Colonic mucosa (tissue), 4 donors: ENCODE data around the gene GNAZ. TPM values are rescaled to one million over a fixed set of nuclear protein-coding genes. Genes with fewer than 3 reads are reported as not detected.

Experiments
- DNase-seq: peaks from one replicate; pipeline ENCODE4 v3.0.0-alpha.2; 2020
- H3K27ac ChIP-seq: fragments of 200-600 bp; one replicate; pipeline ENCODE4 v1.8.0; 2021
- H3K27me3 ChIP-seq: fragments of 200-600 bp; one replicate; pipeline ENCODE4 v1.8.0; 2021
- H3K36me3 ChIP-seq: fragments of 200-600 bp; one replicate; pipeline ENCODE4 v1.8.0; 2021
- H3K4me1 ChIP-seq: fragments of 200-600 bp; one replicate; pipeline ENCODE4 v1.8.0; 2021; ENCODE audit warnings: mild to moderate bottlenecking
- H3K4me3 ChIP-seq: fragments of 200-600 bp; one replicate; pipeline ENCODE4 v1.8.0; 2021
- H3K9ac ChIP-seq, 2 donors: one replicate each; pipeline ENCODE4 v1.7.0; 2013; ENCODE audit warnings: control low read depth in 2 of 2, low read depth in 2 of 2, low read length in 2 of 2
- H3K9me3 ChIP-seq: fragments of 200-600 bp; one replicate; pipeline ENCODE4 v1.8.0; 2021
- CTCF ChIP-seq: fragments of 200-600 bp; IDR thresholded peaks from one replicate; pipeline ENCODE4 v1.8.0; 2022; ENCODE audit warnings: antibody characterized with exemption, mild to moderate bottlenecking
- intact Hi-C: fragments of 100-400 bp; cut with DNase I; formaldehyde crosslinking; loops from one replicate; pipeline ENCODE4 v1.14.1; 2022
- total RNA-seq, 2 donors: library from RNA; stranded (reverse); fragmentation: NEBNext Ultra II Directional in 1 of 2; extraction: Animal tissue kit (Norgen Biotek cat#: 25700) in 1 of 2; gene quantifications; one replicate each; pipeline ENCODE4 v1.2.1, GENCODE V29; 2021
- donor health status: healthy.
- donor health status: DM: no; HTN: no; CAD: no.
- donor health status: DM: no; HTN: no; CAD: no.

GNAZ gene
- total RNA-seq, 2 donors from 2014 or later, result 1.2 to 2.5 TPM

DNA sequence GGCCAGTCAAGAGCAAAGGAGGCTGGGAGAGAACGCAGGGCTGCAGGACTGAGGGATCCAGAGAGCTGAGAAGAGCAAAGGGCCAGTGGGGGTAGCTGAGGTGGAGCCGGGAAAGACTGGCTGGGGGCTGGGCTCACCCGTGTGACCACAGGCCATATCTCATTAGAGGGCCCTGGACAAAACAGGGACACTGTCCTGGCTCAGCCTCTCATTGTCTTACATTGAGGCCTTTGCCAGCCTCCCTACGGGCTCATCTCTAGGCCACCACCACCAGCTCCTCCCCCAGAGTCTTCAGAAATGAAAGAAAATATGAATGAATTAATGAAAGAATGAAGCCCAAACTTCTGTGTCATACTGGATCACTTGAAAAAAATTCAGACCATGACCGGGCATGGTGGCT is 84.1 kb downstream of the GNAZ start:
- H3K4me1 ChIP-seq, result no peaks in the 10 kb centered on the region
- no peaks in the 10 kb centered on the region for H3K36me3 ChIP-seq
- H3K9me3 ChIP-seq, result no peaks in the 10 kb centered on the region
- no peak for DNase-seq
- H3K27me3 ChIP-seq, result no peaks in the 10 kb centered on the region
- H3K4me3 ChIP-seq, result no peak overlapping the region
- intact Hi-C loops, result no loop called here
- H3K9ac ChIP-seq, result no peak overlapping the region
- no peak overlapping the region for H3K27ac ChIP-seq
- TF ChIP-seq CTCF, result no peak

- no peaks in the 10 kb centered on the region for H3K9me3 ChIP-seq
- no peaks in the 10 kb centered on the region for H3K4me1 ChIP-seq
- no peaks in the 10 kb centered on the region for H3K27me3 ChIP-seq
- DNase-seq, result no peak
- no peak overlapping the region for H3K4me3 ChIP-seq
- intact Hi-C loops, result no loop called here
- TF ChIP-seq CTCF, result no peak
- no peak overlapping the region for H3K27ac ChIP-seq
- no peaks in the 10 kb centered on the region for H3K36me3 ChIP-seq
- no peak overlapping the region for H3K9ac ChIP-seq
These were observed 84.8 kb downstream of the GNAZ start for GRCh38 chr22:23155143-23155542.

DNA sequence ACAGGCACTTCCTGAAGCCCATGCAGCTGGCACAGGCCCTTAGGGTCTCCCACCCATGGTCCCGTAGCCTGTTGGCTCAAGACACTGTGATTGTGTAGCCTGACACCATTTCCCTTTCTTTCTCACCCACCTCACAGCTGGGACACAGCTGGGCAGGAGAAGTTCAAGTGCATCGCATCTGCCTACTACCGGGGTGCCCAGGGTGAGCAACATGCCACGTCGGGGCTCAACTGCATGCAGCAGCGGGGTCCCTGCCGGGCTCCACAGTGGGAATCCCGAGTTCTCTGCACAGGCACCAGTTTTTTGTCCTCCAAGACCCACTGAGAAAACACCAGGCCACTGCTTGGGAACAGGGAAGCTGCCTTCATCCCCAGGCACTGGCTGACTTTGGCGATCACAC is 85.5 kb downstream of the GNAZ start:
- DNase-seq, result no peak

DNA sequence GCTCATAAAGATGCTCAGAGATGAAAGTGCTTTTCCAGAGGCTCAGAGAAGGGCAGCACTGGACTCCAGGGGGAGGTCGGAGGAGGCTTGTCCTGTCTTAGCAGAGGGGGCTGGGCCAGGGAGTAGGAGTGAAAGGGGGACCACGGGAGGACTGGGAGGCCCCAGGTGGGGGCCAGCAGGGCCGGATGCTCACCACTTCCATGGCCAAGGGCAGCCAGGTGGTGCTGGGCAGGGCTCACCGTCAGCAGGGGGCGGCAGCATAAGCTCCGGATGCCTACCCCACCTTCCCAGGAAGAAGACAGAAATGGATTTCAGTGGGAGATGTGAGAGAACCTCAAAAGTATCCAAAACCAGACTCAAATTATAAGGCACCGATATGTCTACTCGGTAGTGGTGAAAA is 86.0 kb downstream of the GNAZ start:
- Histone ChIP-seq H3K4me3 (no peak overlapping the region), H3K36me3 (no peaks in the 10 kb centered on the region), H3K27ac (no peak overlapping the region), H3K4me1 (no peaks in the 10 kb centered on the region), H3K9ac (no peak overlapping the region), H3K9me3 (no peaks in the 10 kb centered on the region), H3K27me3 (no peaks in the 10 kb centered on the region)
- no peak for TF ChIP-seq CTCF
- no peak for DNase-seq
- intact Hi-C loops, result no loop called here

More for the DNA sequence above, 85.5 kb downstream of the GNAZ start:
- no peak overlapping the region for H3K4me3 ChIP-seq
- intact Hi-C loops, result no loop called here
- H3K4me1 ChIP-seq, result no peaks in the 10 kb centered on the region
- no peaks in the 10 kb centered on the region for H3K9me3 ChIP-seq
- no peaks in the 10 kb centered on the region for H3K27me3 ChIP-seq
- TF ChIP-seq CTCF, result no peak
- no peak overlapping the region for H3K9ac ChIP-seq
- H3K36me3 ChIP-seq, result no peaks in the 10 kb centered on the region
- no peak overlapping the region for H3K27ac ChIP-seq

DNA sequence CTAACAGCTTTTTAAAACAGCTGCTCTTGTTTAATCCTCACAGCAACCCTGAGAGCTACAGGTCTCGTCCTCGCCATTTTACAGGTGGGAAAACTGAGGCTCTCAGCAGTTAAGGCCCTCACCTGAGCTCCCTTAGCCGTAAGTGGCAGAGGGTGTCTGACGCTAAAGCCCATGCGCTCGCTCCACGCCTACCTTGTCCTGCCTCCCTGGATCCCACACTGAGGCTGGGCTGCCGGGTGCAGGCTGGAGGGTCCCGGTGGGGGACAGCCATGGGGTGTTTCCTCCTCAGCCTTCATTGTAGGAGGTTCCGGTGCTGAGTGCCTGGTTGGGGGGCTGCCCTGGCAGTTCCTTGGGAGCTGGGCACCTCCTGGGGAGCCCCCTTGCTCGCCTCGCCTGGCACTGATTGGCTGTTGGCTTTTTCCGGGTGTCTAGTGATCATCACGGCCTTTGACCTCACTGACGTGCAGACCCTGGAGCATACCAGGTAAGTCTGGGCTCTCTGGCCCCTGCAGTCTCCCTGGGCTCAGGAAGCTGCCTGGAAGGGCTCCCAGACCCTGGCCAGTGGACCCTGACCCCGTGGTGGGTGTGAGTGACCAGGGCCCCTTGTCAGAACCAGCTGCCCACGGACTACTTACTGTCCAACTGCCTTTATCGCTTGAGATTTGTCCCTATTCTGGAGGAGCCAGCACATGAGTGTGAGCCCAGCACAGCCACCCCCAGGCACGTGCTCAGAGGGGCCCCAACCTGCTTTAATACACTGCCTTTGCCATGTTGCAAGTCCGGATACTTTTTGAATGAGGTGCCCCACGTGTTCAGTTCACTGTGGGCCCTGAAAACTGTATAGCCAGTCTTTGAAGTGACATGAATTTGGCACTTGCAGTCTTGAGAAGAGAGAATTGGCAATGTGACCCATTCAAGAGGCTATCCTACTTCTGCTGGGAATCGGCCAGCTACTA is 87.5 kb downstream of the GNAZ start:
- no peak for DNase-seq
- Histone ChIP-seq H3K4me3 (no peak overlapping the region), H3K36me3 (no peaks in the 10 kb centered on the region), H3K9ac (no peak overlapping the region), H3K27me3 (no peaks in the 10 kb centered on the region), H3K4me1 (no peaks in the 10 kb centered on the region), H3K9me3 (no peaks in the 10 kb centered on the region), H3K27ac (no peak overlapping the region)
- intact Hi-C loops, result no loop called here
- TF ChIP-seq CTCF, result no peak
